SK-N-SH (cell line): Measurements from ENCODE around the gene ZMIZ1. TPM values are rescaled to one million over a fixed set of nuclear protein-coding genes. Genes with fewer than 3 reads are reported as not detected.

Experiments
- CTCF ChIA-PET: fragments of 300-600, 350-600 bp; formaldehyde crosslinking; extraction: SDS; loops from one replicate; lab custom pipeline; 2021; lab: Yijun Ruan, JAX
- POLR2A ChIA-PET: fragments of 350-600 bp; sonication (Branson Sonifier 250); formaldehyde crosslinking; extraction: SDS; loops from one replicate; lab custom pipeline; 2020; ENCODE audit warnings: antibody characterized with exemption, inconsistent platforms; lab: Yijun Ruan, JAX
- DNase-seq: peaks from one replicate; pipeline ENCODE4 v3.0.0; 2012
- H2AFZ ChIP-seq: fragments of 200-600 bp; sonication (generic); 2 replicates; pipeline ENCODE4 v1.8.1; 2016; ENCODE audit warnings: antibody characterized with exemption, mild to moderate bottlenecking, low read depth
- H3F3A ChIP-seq: fragments of 200-600 bp; sonication (generic); replicated peaks from 2 replicates; pipeline ENCODE3; 2016; ENCODE audit warnings: antibody characterized with exemption, mild to moderate bottlenecking; ENCODE audit not compliant: insufficient read depth
- H3K27ac ChIP-seq, 2 experiments: fragments of 200-500 bp in 1 of 2; fragments of 200-600 bp in 1 of 2; sonication (Bioruptor generic) in 1 of 2; sonication (generic), shearing (Covaris generic) in 1 of 2; 2 replicates each; pipeline versions ENCODE4 v1.5.1 to v1.6.1; 2014 to 2016; ENCODE audit warnings: low read depth in 2 of 2, inconsistent platforms in 1 of 2, low read length in 1 of 2, mild to moderate bottlenecking in 1 of 2, mixed read lengths in 1 of 2
- H3K27me3 ChIP-seq: fragments of 200-600 bp; sonication (generic), shearing (Covaris generic); 2 replicates; pipeline ENCODE4 v1.6.1; 2016; ENCODE audit warnings: mixed run types; ENCODE audit not compliant: insufficient read depth
- H3K36me3 ChIP-seq, 2 experiments: fragments of 200-500 bp in 1 of 2; fragments of 200-600 bp in 1 of 2; sonication (Bioruptor generic) in 1 of 2; sonication (generic) in 1 of 2; replicated peaks in 1 of 2; 2 replicates each; pipeline versions ENCODE3 to v1.5.1; 2014 to 2016; ENCODE audit warnings: low read length in 1 of 2, mild to moderate bottlenecking in 1 of 2; ENCODE audit not compliant: insufficient read depth in 2 of 2, control insufficient read depth in 1 of 2
- H3K4me1 ChIP-seq, 2 experiments: fragments of 200-500 bp in 1 of 2; fragments of 200-600 bp in 1 of 2; sonication (Bioruptor generic) in 1 of 2; sonication (generic), shearing (Covaris generic) in 1 of 2; 2 replicates each; pipeline versions ENCODE4 v1.5.1 to v1.6.1; 2014 to 2016; ENCODE audit warnings: low read depth in 1 of 2, low read length in 1 of 2, mixed run types in 1 of 2; ENCODE audit not compliant: insufficient read depth in 2 of 2, control insufficient read depth in 1 of 2
- H3K4me2 ChIP-seq: fragments of 200-600 bp; sonication (generic), shearing (Covaris generic); 2 replicates; pipeline ENCODE4 v1.6.1; 2017; ENCODE audit warnings: mixed run types
- H3K4me3 ChIP-seq, 2 experiments: fragments of 200-500 bp in 1 of 2; fragments of 200-600 bp in 1 of 2; sonication (Bioruptor generic) in 1 of 2; sonication (generic), shearing (Covaris generic) in 1 of 2; 2 replicates each; pipeline versions ENCODE4 v1.5.1 to v1.8.1; 2014 to 2016; ENCODE audit warnings: low read depth in 2 of 2, inconsistent platforms in 1 of 2, low read length in 1 of 2, mild to moderate bottlenecking in 1 of 2, mixed read lengths in 1 of 2, moderate library complexity in 1 of 2
- H3K79me2 ChIP-seq: fragments of 200-600 bp; sonication (generic); 2 replicates; pipeline ENCODE4 v1.8.1; 2017; ENCODE audit warnings: mild to moderate bottlenecking; ENCODE audit not compliant: insufficient read depth
- H3K9ac ChIP-seq: fragments of 200-600 bp; sonication (generic); 2 replicates; pipeline ENCODE4 v1.6.1; 2017; ENCODE audit warnings: mixed run types
- H3K9me2 ChIP-seq: fragments of 200-600 bp; sonication (generic); 2 replicates; pipeline ENCODE4 v1.6.1; 2017; ENCODE audit warnings: mixed run types
- H3K9me3 ChIP-seq: fragments of 200-600 bp; sonication (generic); 2 replicates; pipeline ENCODE4 v1.6.1; 2017; ENCODE audit warnings: mixed run types, mild to moderate bottlenecking, moderate library complexity
- H4K20me1 ChIP-seq: fragments of 200-600 bp; sonication (generic); 2 replicates; pipeline ENCODE4 v1.6.1; 2017; ENCODE audit warnings: mild to moderate bottlenecking, mixed run types; ENCODE audit not compliant: insufficient read depth
- CHD2 ChIP-seq: fragments of 150-350 bp; IDR thresholded peaks from 2 replicates; pipeline ENCODE4 v1.6.1; 2018; ENCODE audit warnings: low read length; ENCODE audit not compliant: partially characterized antibody
- CTCF ChIP-seq: fragments of 200-600 bp; sonication (generic); IDR thresholded peaks from 2 replicates; pipeline ENCODE4 v1.6.1; 2017; ENCODE audit warnings: antibody characterized with exemption, mild to moderate bottlenecking, moderate library complexity
- FOXJ3 ChIP-seq: sonication (generic); formaldehyde crosslinking; IDR thresholded peaks from 2 replicates; pipeline ENCODE4 v1.5.1; 2020; ENCODE audit warnings: mild to moderate bottlenecking, missing genetic modification reagents
- IRF3 ChIP-seq: fragments of 150-350 bp; IDR thresholded peaks from 2 replicates; pipeline ENCODE4 v1.6.1; 2016; ENCODE audit warnings: mild to moderate bottlenecking, low read depth, low read length
- JUND ChIP-seq: IDR thresholded peaks from 2 replicates; pipeline ENCODE4 v1.4.0; 2012
- NFIC ChIP-seq: IDR thresholded peaks from 2 replicates; pipeline ENCODE4 v1.4.0; 2012; ENCODE audit warnings: borderline replicate concordance
- RAD21 ChIP-seq: IDR thresholded peaks from 2 replicates; pipeline ENCODE4 v1.6.1; 2012; ENCODE audit warnings: mild to moderate bottlenecking, low read length
- RFX5 ChIP-seq: IDR thresholded peaks from 2 replicates; pipeline ENCODE4 v1.6.1; 2012; ENCODE audit warnings: mild to moderate bottlenecking, improper control_type of control experiment, low read length
- RXRA ChIP-seq: IDR thresholded peaks from 2 replicates; pipeline ENCODE4 v1.4.0; 2012; ENCODE audit warnings: low read depth, mild to moderate bottlenecking, borderline replicate concordance
- TAF1 ChIP-seq: IDR thresholded peaks from 2 replicates; pipeline ENCODE4 v1.6.1; 2012; ENCODE audit warnings: low read depth, mild to moderate bottlenecking, low read length, moderate library complexity, borderline replicate concordance
- TCF12 ChIP-seq: IDR thresholded peaks from 2 replicates; pipeline ENCODE4 v1.4.0; 2012
- TEAD4 ChIP-seq: IDR thresholded peaks from 2 replicates; pipeline ENCODE4 v1.4.0; 2012; ENCODE audit warnings: mild to moderate bottlenecking, borderline replicate concordance; ENCODE audit not compliant: insufficient read depth
- YY1 ChIP-seq: IDR thresholded peaks from 2 replicates; pipeline ENCODE4 v1.4.0; 2012; ENCODE audit warnings: low read depth, mild to moderate bottlenecking
- ZBTB33 ChIP-seq: IDR thresholded peaks from 2 replicates; pipeline ENCODE4 v1.4.0; 2012; ENCODE audit warnings: low read depth, borderline replicate concordance
- WGBS: methylation state at CpG from one replicate; pipeline ENCODE4 v1.1.6; 2017; ENCODE audit warnings: low lambda C conversion rate; 5-methylcytosine and 5-hydroxymethylcytosine counted together
- polyA plus RNA-seq, 3 experiments: library from polyadenylated mRNA; depleted of rRNA; stranded (reverse); fragments of >200 nt; gene quantifications; 2 replicates each; pipeline ENCODE4 v1.2.3, GENCODE V29; 2012

ZMIZ1 gene
- polyA plus RNA-seq, 1 of the 3 experiments (the other 2 are of a cell fraction), result 23.5 TPM

- TF ChIP-seq IRF3, result no peak
- TF ChIP-seq ZBTB33, result no peak
- TF ChIP-seq TEAD4, result no peak
- no peak for TF ChIP-seq RFX5
- TF ChIP-seq RXRA, result no peak
- TF ChIP-seq RAD21, result no peak
- TF ChIP-seq FOXJ3, result no peak
- no peak for TF ChIP-seq TAF1
- TF ChIP-seq YY1, result no peak
- no peak for TF ChIP-seq NFIC
- no peak for TF ChIP-seq CHD2
- TF ChIP-seq JUND, result no peak
- ChIA-PET POLR2A (no interaction called here), CTCF (no interaction called here)
- H3K9ac ChIP-seq, result no peak overlapping the region
- H2AFZ ChIP-seq, result no peak overlapping the region
- no peaks in the 10 kb centered on the region for H3K9me3 ChIP-seq
- no peak overlapping the region for H3K4me2 ChIP-seq
- no peaks in the 10 kb centered on the region for H3K9me2 ChIP-seq
- H3K4me1 ChIP-seq, result peaks cover 0 to 47% of the 10 kb centered on the region in 2 experiments; a peak in 1 of 4 replicates
- DNase-seq, result no peak
- H4K20me1 ChIP-seq, result peaks cover 9% of the 10 kb centered on the region; the same call in 1 of the 2 replicates
- WGBS, result 100% methylated on average over 1 of the region's 1 CpG
- H3K36me3 ChIP-seq, result peaks cover 34 to 49% of the 10 kb centered on the region in 2 experiments
- H3K27ac ChIP-seq, result peak overlapping the region in 1 of 2 experiments; percentile 92; a peak in 2 of 4 replicates
- H3F3A ChIP-seq, result no peaks in the 10 kb centered on the region
- H3K79me2 ChIP-seq, result peaks cover 12% of the 10 kb centered on the region; the same call in 1 of the 2 replicates
- no peaks in the 10 kb centered on the region for H3K27me3 ChIP-seq
- H3K4me3 ChIP-seq, result no peak overlapping the region
Observed at GRCh38 chr10:79210672-79211071, 141.9 kb downstream of the ZMIZ1 start.

GRCh38 chr10:79211616-79212015, 142.8 kb downstream of the ZMIZ1 start:
- peaks cover 9% of the 10 kb centered on the region; the same call in 1 of the 2 replicates for H4K20me1 ChIP-seq
- H3F3A ChIP-seq, result no peaks in the 10 kb centered on the region
- H2AFZ ChIP-seq, result no peak overlapping the region
- CTCF ChIA-PET, result no interaction called here
- WGBS, result 92% methylated on average over 2 of the region's 13 CpGs
- POLR2A ChIA-PET, result no interaction called here
- peaks cover 0 to 40% of the 10 kb centered on the region in 2 experiments; a peak in 1 of 4 replicates for H3K4me1 ChIP-seq
- no peak for DNase-seq
- TF ChIP-seq CTCF (no peak), TCF12 (no peak)
- peak overlapping the region in 1 of 2 experiments; percentile 45; a peak in 1 of 4 replicates for H3K27ac ChIP-seq
- 0 out of 2 replicates have a peak, but pooled peaks cover 9% of the 10 kb centered on the region for H3K79me2 ChIP-seq
- H3K9me2 ChIP-seq, result no peaks in the 10 kb centered on the region
- H3K4me3 ChIP-seq, result no peak overlapping the region
- H3K9ac ChIP-seq, result no peak overlapping the region
- peaks cover 34 to 54% of the 10 kb centered on the region in 2 experiments for H3K36me3 ChIP-seq
- no peak overlapping the region for H3K4me2 ChIP-seq
- H3K27me3 ChIP-seq, result no peaks in the 10 kb centered on the region
- no peaks in the 10 kb centered on the region for H3K9me3 ChIP-seq
